H1 (cell line): ENCODE data around the gene GIMD1. TPM values are rescaled to one million over a fixed set of nuclear protein-coding genes. Genes with fewer than 3 reads are reported as not detected.

Experiments
- CTCF ChIA-PET: fragments of 300-600 bp; sonication (Branson Sonifier 250); formaldehyde crosslinking; loops from one replicate; lab custom pipeline; 2021; ENCODE audit not compliant: partially characterized antibody; lab: Charles Lee
- POLR2A ChIA-PET: fragments of 300-600 bp; sonication (Branson Sonifier 250); formaldehyde crosslinking; loops from one replicate; lab custom pipeline; 2021; ENCODE audit warnings: inconsistent platforms; ENCODE audit not compliant: partially characterized antibody; lab: Charles Lee
- DNase-seq, 2 experiments: peaks; one replicate each; pipeline versions ENCODE4 v3.0.0 to v3.0.0-alpha.2; 2010 to 2022; ENCODE audit warnings: low spot score in 2 of 2, low read depth in 1 of 2, mixed read lengths in 1 of 2
- FAIRE-seq: peaks from 2 replicates; lab custom pipeline; 2011; peaks lifted over from hg19 to GRCh38; lab: Jason Lieb, UNC
- H2AFZ ChIP-seq: 2 replicates; pipeline ENCODE4 v1.8.1; 2012; ENCODE audit warnings: low read length, inconsistent platforms
- H2AK5ac ChIP-seq: 2 replicates; pipeline ENCODE4 v1.6.1; 2013; ENCODE audit warnings: low read depth, low read length
- H2BK120ac ChIP-seq: replicated peaks from 2 replicates; pipeline ENCODE3; 2013; ENCODE audit warnings: low read depth, low read length, inconsistent platforms
- H2BK12ac ChIP-seq: 2 replicates; pipeline ENCODE4 v1.6.1; 2013; ENCODE audit warnings: low read depth, low read length
- H2BK15ac ChIP-seq: 2 replicates; pipeline ENCODE4 v1.6.1; 2013; ENCODE audit warnings: low read length
- H2BK20ac ChIP-seq: 2 replicates; pipeline ENCODE4 v1.6.1; 2013; ENCODE audit warnings: low read length
- H2BK5ac ChIP-seq: 2 replicates; pipeline ENCODE4 v1.6.1; 2013; ENCODE audit warnings: low read depth, low read length
- H3K14ac ChIP-seq: 2 replicates; pipeline ENCODE4 v1.6.1; 2013; ENCODE audit warnings: inconsistent platforms; ENCODE audit not compliant: insufficient read length
- H3K18ac ChIP-seq: 2 replicates; pipeline ENCODE4 v1.6.1; 2013; ENCODE audit warnings: low read length; ENCODE audit errors: extremely low read depth
- H3K23ac ChIP-seq: 2 replicates; pipeline ENCODE4 v1.6.1; 2013; ENCODE audit warnings: inconsistent platforms; ENCODE audit not compliant: insufficient read length
- H3K23me2 ChIP-seq: 2 replicates; pipeline ENCODE4 v1.6.1; 2013; ENCODE audit warnings: low read depth, low read length
- H3K27ac ChIP-seq: 2 replicates; pipeline ENCODE4 v1.6.1; 2011; ENCODE audit warnings: low read depth, low read length, inconsistent platforms
- H3K27me3 ChIP-seq, 4 experiments: replicated peaks in 1 of 4; 1 replicate in 1 of 4; 2 replicates in 3 of 4; pipeline versions ENCODE4 v1.6.1 to v1.8.1; 2011 to 2013; ENCODE audit warnings: low read length in 3 of 4, mild to moderate bottlenecking in 3 of 4, inconsistent platforms in 2 of 4, mixed read lengths in 2 of 4, moderate library complexity in 1 of 4; ENCODE audit not compliant: control insufficient read depth in 3 of 4, insufficient read depth in 3 of 4; ENCODE audit errors: extremely low read depth in 1 of 4
- H3K36me3 ChIP-seq, 4 experiments: 2 replicates each; pipeline versions ENCODE4 v1.6.1 to v1.8.1; 2011 to 2013; ENCODE audit warnings: mild to moderate bottlenecking in 4 of 4, low read length in 3 of 4, moderate library complexity in 2 of 4, control low read depth in 1 of 4, inconsistent platforms in 1 of 4; ENCODE audit not compliant: insufficient read depth in 4 of 4, control insufficient read depth in 2 of 4
- H3K4ac ChIP-seq: replicated peaks from 2 replicates; pipeline ENCODE3; 2013; ENCODE audit warnings: low read length, low read depth, mixed read lengths, inconsistent platforms; ENCODE audit not compliant: insufficient read length
- H3K4me1 ChIP-seq, 4 experiments: replicated peaks in 1 of 4; 1 replicate in 1 of 4; 2 replicates in 3 of 4; pipeline versions ENCODE4 v1.6.1 to v1.8.1; 2011 to 2013; ENCODE audit warnings: low read length in 3 of 4, inconsistent platforms in 2 of 4, mixed read lengths in 1 of 4; ENCODE audit not compliant: insufficient read depth in 4 of 4, control insufficient read depth in 3 of 4
- H3K4me2 ChIP-seq, 2 experiments: 2 replicates each; pipeline versions ENCODE4 v1.6.1 to v1.8.1; 2011 to 2013; ENCODE audit warnings: low read depth in 2 of 2, low read length in 2 of 2, control low read depth in 1 of 2, inconsistent platforms in 1 of 2, mild to moderate bottlenecking in 1 of 2; ENCODE audit not compliant: insufficient read depth in 1 of 2
- H3K4me3 ChIP-seq, 4 experiments: fragments of 200-600, 300-600 bp in 1 of 4; sonication (generic), shearing (Covaris generic), sonication (Bioruptor Twin) in 1 of 4; 2 replicates each; pipeline versions ENCODE4 v1.5.1 to v1.8.1; 2011 to 2016; ENCODE audit warnings: low read length in 4 of 4, low read depth in 3 of 4, control low read depth in 2 of 4, inconsistent platforms in 2 of 4, mild to moderate bottlenecking in 2 of 4, mixed read lengths in 1 of 4, moderate library complexity in 1 of 4; ENCODE audit not compliant: insufficient read depth in 2 of 4; ENCODE audit errors: extremely low read depth in 1 of 4
- H3K56ac ChIP-seq: replicated peaks from 2 replicates; pipeline ENCODE3; 2013; ENCODE audit warnings: low read depth, mild to moderate bottlenecking, mixed read lengths, low read length, inconsistent platforms; ENCODE audit not compliant: insufficient read length
- H3K79me1 ChIP-seq: 2 replicates; pipeline ENCODE4 v1.6.1; 2013; ENCODE audit warnings: low read depth, low read length, control low read depth
- H3K79me2 ChIP-seq, 2 experiments: 2 replicates each; pipeline versions ENCODE4 v1.6.1 to v1.8.1; 2012 to 2013; ENCODE audit warnings: low read length in 2 of 2, mild to moderate bottlenecking in 2 of 2, inconsistent platforms in 1 of 2; ENCODE audit not compliant: insufficient read depth in 2 of 2, control insufficient read depth in 1 of 2
- H3K9ac ChIP-seq, 4 experiments: replicated peaks in 1 of 4; 1 replicate in 1 of 4; 2 replicates in 3 of 4; pipeline versions ENCODE4 v1.6.1 to v1.8.1; 2011 to 2013; ENCODE audit warnings: low read depth in 3 of 4, low read length in 3 of 4, control low read depth in 2 of 4, mild to moderate bottlenecking in 2 of 4, moderate library complexity in 2 of 4, inconsistent platforms in 1 of 4; ENCODE audit errors: extremely low read depth in 1 of 4
- H3K9me3 ChIP-seq, 2 experiments: 2 replicates each; pipeline versions ENCODE4 v1.6.1 to v1.8.1; 2012 to 2013; ENCODE audit warnings: mild to moderate bottlenecking in 2 of 2, moderate library complexity in 2 of 2, control low read depth in 1 of 2, inconsistent platforms in 1 of 2, low read depth in 1 of 2, low read length in 1 of 2, mixed read lengths in 1 of 2; ENCODE audit not compliant: insufficient read depth in 2 of 2
- H4K20me1 ChIP-seq, 2 experiments: replicated peaks in 1 of 2; 2 replicates each; pipeline versions ENCODE3 to v1.8.1; 2011 to 2013; ENCODE audit warnings: inconsistent platforms in 2 of 2, low read length in 2 of 2, mild to moderate bottlenecking in 1 of 2; ENCODE audit not compliant: insufficient read depth in 2 of 2, control insufficient read depth in 1 of 2
- H4K5ac ChIP-seq: 2 replicates; pipeline ENCODE4 v1.6.1; 2013; ENCODE audit warnings: low read length, low read depth, mixed read lengths, inconsistent platforms; ENCODE audit not compliant: insufficient read length
- H4K8ac ChIP-seq: 2 replicates; pipeline ENCODE4 v1.8.0; 2013; ENCODE audit warnings: mild to moderate bottlenecking, moderate library complexity, low read length, inconsistent platforms; ENCODE audit not compliant: insufficient read depth; ENCODE audit errors: extremely low read depth
- H4K91ac ChIP-seq: replicated peaks from 2 replicates; pipeline ENCODE3; 2013; ENCODE audit warnings: low read length, mixed read lengths, inconsistent platforms; ENCODE audit not compliant: insufficient read length
- POLR2AphosphoS5 ChIP-seq: IDR thresholded peaks from 2 replicates; pipeline ENCODE4 v1.6.1; 2011; ENCODE audit warnings: low read depth, low read length
- WGBS, 2 experiments: shearing (Covaris generic) in 1 of 2; methylation state at CpG; one replicate each; pipeline versions ENCODE4 v1.1.6 to v1.1.7; 2013 to 2015; ENCODE audit warnings: low lambda C conversion rate in 2 of 2, mixed read lengths in 2 of 2, inconsistent platforms in 1 of 2, low coverage in 1 of 2, missing lambda C conversion rate in 1 of 2; ENCODE audit not compliant: insufficient replicate concordance in 2 of 2, insufficient coverage in 1 of 2, insufficient read length in 1 of 2; ENCODE audit errors: extremely low coverage in 1 of 2, missing lambda C conversion rate in 1 of 2; 5-methylcytosine and 5-hydroxymethylcytosine counted together
- polyA plus RNA-seq, 7 experiments: library from polyadenylated mRNA; depleted of rRNA in 3 of 7; stranded (reverse) in 5 of 7; unstranded in 2 of 7; fragments of >200 nt in 5 of 7; fragments of 200-250 nt in 2 of 7; gene quantifications; 1 replicate in 5 of 7; 2 replicates in 1 of 7; 4 replicates in 1 of 7; pipeline versions ENCODE4 v1.2.1 to v1.2.3, GENCODE V29; 2011 to 2013; ENCODE audit warnings: missing spikeins in 2 of 7, mixed read lengths in 2 of 7
- total RNA-seq: library from RNA; stranded (reverse); fragmentation: NEBNext Ultra II Directional; extraction: Animal tissue kit (Norgen Biotek cat#: 25700); gene quantifications from 2 replicates; pipeline ENCODE4 v1.2.1, GENCODE V29; 2021

Gene GIMD1
- total and polyA plus RNA-seq, 2 of the 8 experiments (the other 6 are each of a cell fraction or from before 2014, with no cell fraction given), result not detected

GRCh38 chr4:106336618-106337017 is 32.0 kb downstream of the GIMD1 start:
- Histone ChIP-seq H4K8ac (no peak overlapping the region), H3K18ac (no peak overlapping the region), H2BK15ac (no peak overlapping the region), H2AFZ (no peak overlapping the region), H3K27ac (no peak overlapping the region), H3K9me3 (no peaks in the 10 kb centered on the region), H2AK5ac (no peak overlapping the region), H3K27me3 (no peaks in the 10 kb centered on the region), H3K4me1 (no peaks in the 10 kb centered on the region), H4K91ac (no peak overlapping the region), H3K36me3 (peaks cover 0 to 34% (median 17%) of the 10 kb centered on the region in 4 experiments; a peak in 7 of 8 replicates), H2BK5ac (no peak overlapping the region), H3K56ac (no peak overlapping the region), H2BK12ac (no peak overlapping the region), H2BK20ac (no peak overlapping the region), H2BK120ac (no peak overlapping the region), H3K79me2 (peaks cover 0 to 5% of the 10 kb centered on the region in 2 experiments; a peak in 1 of 4 replicates), H3K79me1 (no peaks in the 10 kb centered on the region), H3K9ac (no peak overlapping the region), H3K4ac (no peak overlapping the region), H3K23me2 (no peaks in the 10 kb centered on the region), H3K23ac (no peak overlapping the region), H4K20me1 (peaks cover 0 to under 1% of the 10 kb centered on the region in 2 experiments), H3K4me3 (no peak overlapping the region), H3K14ac (no peak overlapping the region), H3K4me2 (no peak overlapping the region), H4K5ac (no peak overlapping the region)
- TF ChIP-seq POLR2AphosphoS5, result no peak
- FAIRE-seq (no peak), DNase-seq (no peak)
- ChIA-PET CTCF (no interaction called here), POLR2A (no interaction called here)
- 88% methylated on average over 3 of the region's 3 CpGs; no CpG with 5 or more reads in 1 of the 2 experiments for WGBS, 2 experiments
